SU-DHL-6 (cell line): ENCODE measurements around the gene PIK3R1.

Source experiments
- H2AFZ ChIP-seq: fragments of 200-600 bp; sonication (generic); 2 replicates; pipeline ENCODE4 v1.6.1; 2014; ENCODE audit warnings: low read depth, mild to moderate bottlenecking, moderate library complexity, mixed read lengths, antibody characterized with exemption, low read length; ENCODE audit not compliant: severe bottlenecking
- H3F3A ChIP-seq: fragments of 200-600 bp; shearing (Covaris generic); 2 replicates; pipeline ENCODE4 v1.6.0; 2016; ENCODE audit warnings: antibody characterized with exemption, mild to moderate bottlenecking; ENCODE audit not compliant: insufficient read depth
- H3K27ac ChIP-seq: fragments of 200-600 bp; sonication (generic); 2 replicates; pipeline ENCODE4 v1.5.1; 2016; ENCODE audit warnings: low read depth, mild to moderate bottlenecking, low read length, moderate library complexity, mixed read lengths
- H3K27me3 ChIP-seq: fragments of 200-600 bp; sonication (generic), shearing (Covaris generic); 2 replicates; pipeline ENCODE4 v1.6.0; 2014; ENCODE audit warnings: mild to moderate bottlenecking, low read length
- H3K36me3 ChIP-seq: fragments of 200-600 bp; sonication (generic); 2 replicates; pipeline ENCODE4 v1.6.1; 2014; ENCODE audit warnings: mild to moderate bottlenecking, low read length, mixed read lengths
- H3K4me2 ChIP-seq: fragments of 300-600, 200-600 bp; shearing (Covaris generic), sonication (generic); 2 replicates; pipeline ENCODE4 v1.6.0; 2014; ENCODE audit warnings: low read length, low read depth, mild to moderate bottlenecking; ENCODE audit not compliant: poor library complexity, severe bottlenecking
- H3K4me3 ChIP-seq: fragments of 200-600 bp; sonication (generic); 2 replicates; pipeline ENCODE4 v1.5.1; 2014; ENCODE audit warnings: antibody characterized with exemption, low read length, mild to moderate bottlenecking, mixed read lengths; ENCODE audit not compliant: insufficient read depth, poor library complexity, severe bottlenecking
- H3K79me2 ChIP-seq: fragments of 200-600 bp; sonication (generic); 2 replicates; pipeline ENCODE4 v1.6.1; 2014; ENCODE audit warnings: mild to moderate bottlenecking, low read length, moderate library complexity; ENCODE audit not compliant: insufficient read depth
- H3K9ac ChIP-seq: fragments of 200-600 bp; sonication (generic); 2 replicates; pipeline ENCODE4 v1.7.0; 2014; ENCODE audit warnings: mild to moderate bottlenecking, low read length
- H3K9me2 ChIP-seq: fragments of 200-600 bp; sonication (generic); replicated peaks from 2 replicates; pipeline ENCODE4 v1.6.1; 2014; ENCODE audit warnings: low read length; ENCODE audit not compliant: insufficient read depth
- H3K9me3 ChIP-seq: fragments of 200-600 bp; sonication (generic); 2 replicates; pipeline ENCODE4 v1.6.1; 2014; ENCODE audit warnings: low read length, mixed read lengths; ENCODE audit not compliant: insufficient read depth
- H4K20me1 ChIP-seq: fragments of 200-600 bp; sonication (generic); 2 replicates; pipeline ENCODE4 v1.6.1; 2014; ENCODE audit warnings: low read depth, mild to moderate bottlenecking, antibody characterized with exemption, low read length, moderate library complexity, mixed read lengths
- CTCF ChIP-seq: fragments of 200-600 bp; sonication (generic); IDR thresholded peaks from one replicate; pipeline ENCODE4 v1.5.1; 2017; ENCODE audit warnings: antibody characterized with exemption, mild to moderate bottlenecking, low read length, moderate library complexity; ENCODE audit not compliant: insufficient read depth, poor library complexity, severe bottlenecking
- EZH2phosphoT487 ChIP-seq: fragments of 200-600 bp; sonication (generic), shearing (Covaris generic); conservative IDR thresholded peaks from 2 replicates; pipeline ENCODE4 v1.6.1; 2018; ENCODE audit warnings: mild to moderate bottlenecking, antibody characterized with exemption, low read length, moderate library complexity, mixed read lengths

PIK3R1 gene

GRCh38 chr5:68227532-68228160, 12.1 kb downstream of the PIK3R1 start:
- no peak overlapping the region for H3K4me2 ChIP-seq
- peaks cover 14% of the 10 kb centered on the region; the same call in 1 of the 2 replicates for H3K36me3 ChIP-seq
- no peaks in the 10 kb centered on the region for H3F3A ChIP-seq
- no peak overlapping the region for H3K9ac ChIP-seq
- H3K27me3 ChIP-seq: no peaks in the 10 kb centered on the region
- no peak overlapping the region for H3K27ac ChIP-seq
- 0 out of 2 replicates have a peak, but pooled peaks cover 9% of the 10 kb centered on the region for H4K20me1 ChIP-seq
- TF ChIP-seq CTCF (no peak), EZH2phosphoT487 (no peak)
- no peak overlapping the region for H3K4me3 ChIP-seq
- H3K9me3 ChIP-seq: no peaks in the 10 kb centered on the region
- no peak overlapping the region for H2AFZ ChIP-seq
- peaks cover 93% of the 10 kb centered on the region for H3K79me2 ChIP-seq
- H3K9me2 ChIP-seq: no peaks in the 10 kb centered on the region

DNA sequence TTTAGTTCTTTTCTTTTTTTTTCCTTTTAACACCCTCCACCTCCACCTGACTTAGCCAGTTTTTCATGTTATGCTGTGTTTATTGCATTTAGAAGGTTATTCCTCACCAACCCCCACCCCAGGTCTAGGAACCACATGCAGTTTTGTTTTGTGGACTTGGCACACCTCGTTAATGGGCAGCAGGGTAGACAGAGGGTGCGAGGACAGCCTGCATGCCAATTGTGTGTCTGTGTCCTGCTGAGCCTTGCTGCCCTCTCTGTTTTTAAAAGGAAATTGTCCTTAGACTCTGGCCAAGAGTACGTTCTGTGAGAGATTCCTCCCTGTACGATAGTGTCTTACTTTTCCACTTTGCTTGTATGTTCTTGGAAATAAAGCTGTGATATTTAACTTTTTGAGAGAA, 13.9 kb downstream of the PIK3R1 start:
- no peak overlapping the region for H3K9ac ChIP-seq
- no peak for TF ChIP-seq EZH2phosphoT487
- no peak for TF ChIP-seq CTCF
- peaks cover 93% of the 10 kb centered on the region for H3K79me2 ChIP-seq
- peaks cover 14% of the 10 kb centered on the region; the same call in 1 of the 2 replicates for H3K36me3 ChIP-seq
- no peak overlapping the region for H3K27ac ChIP-seq
- no peaks in the 10 kb centered on the region for H3K9me2 ChIP-seq
- no peaks in the 10 kb centered on the region for H3K27me3 ChIP-seq
- no peak overlapping the region for H2AFZ ChIP-seq
- peaks cover 20% of the 10 kb centered on the region; the same call in 1 of the 2 replicates for H4K20me1 ChIP-seq
- no peak overlapping the region for H3K4me2 ChIP-seq
- no peaks in the 10 kb centered on the region for H3K9me3 ChIP-seq
- no peak overlapping the region for H3K4me3 ChIP-seq
- no peaks in the 10 kb centered on the region for H3F3A ChIP-seq

DNA sequence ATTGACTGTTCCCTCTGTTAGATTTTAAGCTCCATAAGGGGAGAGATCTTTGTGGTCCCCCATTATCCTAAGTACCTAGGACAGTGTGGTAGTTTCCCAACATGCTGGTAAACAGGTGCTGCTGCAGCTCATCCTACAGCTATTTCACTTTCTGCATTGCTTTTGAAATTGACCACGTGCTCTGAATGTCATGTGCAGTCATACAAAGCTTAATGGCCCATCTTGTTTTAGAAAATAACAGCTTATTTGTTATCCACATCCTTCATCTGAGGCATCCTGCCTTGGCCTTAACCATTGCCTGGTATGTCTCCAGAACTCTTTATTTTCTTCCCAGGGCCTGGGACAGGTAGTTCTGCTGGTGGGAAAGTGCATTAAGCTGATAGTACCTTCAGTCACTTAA, 14.7 kb downstream of the PIK3R1 start:
- Histone ChIP-seq H3K9me3 (no peaks in the 10 kb centered on the region), H3F3A (no peaks in the 10 kb centered on the region), H3K9me2 (no peaks in the 10 kb centered on the region), H3K9ac (no peak overlapping the region), H3K79me2 (peaks cover 88% of the 10 kb centered on the region), H3K36me3 (peaks cover 14% of the 10 kb centered on the region; the same call in 1 of the 2 replicates), H3K27ac (no peak overlapping the region), H3K4me3 (no peak overlapping the region), H3K4me2 (no peak overlapping the region), H3K27me3 (no peaks in the 10 kb centered on the region), H2AFZ (no peak overlapping the region), H4K20me1 (peaks cover 20% of the 10 kb centered on the region; the same call in 1 of the 2 replicates)
- TF ChIP-seq EZH2phosphoT487: no peak
- TF ChIP-seq CTCF: no peak
